ENCODE data around the gene CRTAC1.

GRCh38 chr10:97880109-97880508 is 150.3 kb downstream of the CRTAC1 start:
- TF ChIP-seq CTCF (conservative IDR thresholded peaks at IDR 0.05): no peak
- no peak for TF ChIP-seq ZFX (IDR thresholded peaks at IDR 0.05)
